H9 (cell line): ENCODE data around the gene TMEM204. TPM values are rescaled to one million over a fixed set of nuclear protein-coding genes. Genes with fewer than 3 reads are reported as not detected.

Source experiments
- DNase-seq: peaks from one replicate; pipeline ENCODE4 v3.0.0-alpha.2; 2017
- H2AFZ ChIP-seq: one replicate; pipeline ENCODE4 v1.6.1; 2013; ENCODE audit warnings: mild to moderate bottlenecking, low read length, control low read depth, moderate library complexity
- H2AK5ac ChIP-seq: 2 replicates; pipeline ENCODE4 v1.6.1; 2013; ENCODE audit warnings: low read length, control low read depth, mixed read lengths; ENCODE audit not compliant: insufficient read length
- H2BK120ac ChIP-seq: one replicate; pipeline ENCODE4 v1.6.1; 2013; ENCODE audit warnings: low read depth, mild to moderate bottlenecking, low read length, control low read depth, inconsistent platforms; ENCODE audit not compliant: poor library complexity, severe bottlenecking
- H2BK12ac ChIP-seq: 2 replicates; pipeline ENCODE4 v1.6.1; 2013; ENCODE audit warnings: low read length, control low read depth, mixed read lengths, low read depth; ENCODE audit not compliant: insufficient read length
- H2BK15ac ChIP-seq: 2 replicates; pipeline ENCODE4 v1.6.1; 2013; ENCODE audit warnings: low read depth, low read length, control low read depth
- H2BK20ac ChIP-seq: one replicate; pipeline ENCODE4 v1.6.1; 2013; ENCODE audit warnings: low read depth, mild to moderate bottlenecking, low read length, control low read depth, inconsistent platforms; ENCODE audit not compliant: poor library complexity, severe bottlenecking
- H2BK5ac ChIP-seq: 2 replicates; pipeline ENCODE4 v1.6.1; 2013; ENCODE audit warnings: low read length, control low read depth, mixed read lengths; ENCODE audit not compliant: insufficient read length
- H3K14ac ChIP-seq: 2 replicates; pipeline ENCODE4 v1.6.1; 2013; ENCODE audit warnings: low read length, control low read depth; ENCODE audit not compliant: insufficient read depth
- H3K18ac ChIP-seq: 2 replicates; pipeline ENCODE4 v1.6.1; 2013; ENCODE audit warnings: low read depth, mild to moderate bottlenecking, mixed read lengths, low read length, control low read depth; ENCODE audit not compliant: insufficient read length
- H3K23ac ChIP-seq: 2 replicates; pipeline ENCODE4 v1.6.1; 2013; ENCODE audit warnings: low read length, control low read depth, mixed read lengths, low read depth; ENCODE audit not compliant: insufficient read length
- H3K23me2 ChIP-seq: 2 replicates; pipeline ENCODE4 v1.6.1; 2013; ENCODE audit warnings: low read depth, mild to moderate bottlenecking, mixed read lengths, low read length, control low read depth; ENCODE audit not compliant: insufficient read length, poor library complexity, severe bottlenecking
- H3K27ac ChIP-seq: 2 replicates; pipeline ENCODE4 v1.5.1; 2013; ENCODE audit warnings: low read length, control low read depth, mixed read lengths, low read depth; ENCODE audit not compliant: insufficient read length
- H3K27me3 ChIP-seq: 2 replicates; pipeline ENCODE4 v1.6.1; 2013; ENCODE audit warnings: low read length, control low read depth, inconsistent platforms; ENCODE audit not compliant: insufficient read depth
- H3K4ac ChIP-seq: 2 replicates; pipeline ENCODE4 v1.6.1; 2013; ENCODE audit warnings: low read depth, mild to moderate bottlenecking, control low read depth, inconsistent platforms, low read length, moderate library complexity
- H3K4me1 ChIP-seq: 2 replicates; pipeline ENCODE4 v1.6.1; 2013; ENCODE audit warnings: low read length, control low read depth, inconsistent platforms; ENCODE audit not compliant: insufficient read depth
- H3K4me2 ChIP-seq: 2 replicates; pipeline ENCODE4 v1.6.1; 2013; ENCODE audit warnings: low read length, control low read depth, mixed read lengths; ENCODE audit not compliant: insufficient read length, insufficient read depth
- H3K56ac ChIP-seq: 2 replicates; pipeline ENCODE4 v1.6.1; 2013; ENCODE audit warnings: low read depth, mild to moderate bottlenecking, mixed read lengths, low read length, control low read depth; ENCODE audit not compliant: insufficient read length
- H3K79me1 ChIP-seq: 2 replicates; pipeline ENCODE4 v1.6.1; 2013; ENCODE audit warnings: low read depth, mild to moderate bottlenecking, moderate library complexity, low read length, control low read depth, inconsistent platforms; ENCODE audit not compliant: insufficient read depth, poor library complexity, severe bottlenecking
- H3K79me2 ChIP-seq: 2 replicates; pipeline ENCODE4 v1.6.1; 2013; ENCODE audit warnings: low read length, control low read depth, inconsistent platforms; ENCODE audit not compliant: insufficient read depth
- H3K9ac ChIP-seq: 2 replicates; pipeline ENCODE4 v1.6.1; 2013; ENCODE audit warnings: low read length, control low read depth, mixed read lengths; ENCODE audit not compliant: insufficient read length; ENCODE audit errors: extremely low read depth
- H3K9me3 ChIP-seq: one replicate; pipeline ENCODE4 v1.6.1; 2013; ENCODE audit warnings: low read depth, low read length, inconsistent platforms; ENCODE audit not compliant: control insufficient read depth
- H3T11ph ChIP-seq: one replicate; pipeline ENCODE4 v1.6.1; 2013; ENCODE audit warnings: mild to moderate bottlenecking, low read length, control low read depth, inconsistent platforms
- H4K20me1 ChIP-seq: one replicate; pipeline ENCODE4 v1.6.1; 2013; ENCODE audit not compliant: control insufficient read depth, insufficient read length, insufficient read depth
- H4K5ac ChIP-seq: 2 replicates; pipeline ENCODE4 v1.6.1; 2013; ENCODE audit warnings: low read depth, mild to moderate bottlenecking, mixed read lengths, low read length, control low read depth; ENCODE audit not compliant: insufficient read length
- H4K8ac ChIP-seq: replicated peaks from 2 replicates; pipeline ENCODE4 v1.6.1; 2013; ENCODE audit warnings: low read length, control low read depth, mixed read lengths, low read depth; ENCODE audit not compliant: insufficient read length
- H4K91ac ChIP-seq: 2 replicates; pipeline ENCODE4 v1.6.1; 2013; ENCODE audit warnings: low read depth, mild to moderate bottlenecking, moderate library complexity, mixed read lengths, low read length, control low read depth; ENCODE audit not compliant: insufficient read length
- H3K27ac Mint-ChIP-seq, 3 experiments: 2 replicates in 2 of 3; 3 replicates in 1 of 3; pipeline ENCODE4 v1.8.0; 2020 to 2021; ENCODE audit warnings: mixed read lengths in 3 of 3, mild to moderate bottlenecking in 1 of 3, moderate library complexity in 1 of 3
- H3K27me3 Mint-ChIP-seq: 2 replicates; pipeline ENCODE4 v1.8.0; 2021; ENCODE audit warnings: low read depth, mild to moderate bottlenecking, moderate library complexity, mixed read lengths
- H3K36me3 Mint-ChIP-seq, 3 experiments: 2 replicates in 2 of 3; 3 replicates in 1 of 3; pipeline ENCODE4 v1.8.0; 2020 to 2021; ENCODE audit warnings: low read depth in 3 of 3, mixed read lengths in 3 of 3; ENCODE audit not compliant: insufficient read depth in 1 of 3
- H3K4me1 Mint-ChIP-seq, 2 experiments: 2 replicates each; pipeline ENCODE4 v1.8.0; 2020; ENCODE audit warnings: mixed read lengths in 2 of 2
- H3K4me3 Mint-ChIP-seq, 2 experiments: 2 replicates in 1 of 2; 3 replicates in 1 of 2; pipeline ENCODE4 v1.8.0; 2020 to 2021; ENCODE audit warnings: mild to moderate bottlenecking in 2 of 2, mixed read lengths in 2 of 2, moderate library complexity in 1 of 2
- H3K9me3 Mint-ChIP-seq, 2 experiments: 2 replicates in 1 of 2; 3 replicates in 1 of 2; pipeline ENCODE4 v1.8.0; 2020; ENCODE audit warnings: mild to moderate bottlenecking in 2 of 2, mixed read lengths in 2 of 2, moderate library complexity in 1 of 2
- WGBS: extraction: QIAGEN DNeasy Blood & Tissue Kit; methylation state at CpG from one replicate; pipeline ENCODE4 v1.1.7; 2013; ENCODE audit warnings: missing lambda C conversion rate, low lambda C conversion rate, mixed read lengths; ENCODE audit not compliant: insufficient read length; ENCODE audit errors: extremely low coverage; 5-methylcytosine and 5-hydroxymethylcytosine counted together
- total RNA-seq: library from RNA; stranded (reverse); gene quantifications from 2 replicates; pipeline ENCODE4 v1.2.1, GENCODE V29; 2021
- TF ChIP-seq, protein P1 (sequence below): fragments of 200-600 bp; sonication (generic); conservative IDR thresholded peaks from 3 replicates; pipeline ENCODE4 v1.8.0; 2021; ENCODE audit warnings: antibody characterized with exemption, mild to moderate bottlenecking

The TMEM204 gene
- total RNA-seq, 1 experiment from 2014 or later, result not detected

DNA sequence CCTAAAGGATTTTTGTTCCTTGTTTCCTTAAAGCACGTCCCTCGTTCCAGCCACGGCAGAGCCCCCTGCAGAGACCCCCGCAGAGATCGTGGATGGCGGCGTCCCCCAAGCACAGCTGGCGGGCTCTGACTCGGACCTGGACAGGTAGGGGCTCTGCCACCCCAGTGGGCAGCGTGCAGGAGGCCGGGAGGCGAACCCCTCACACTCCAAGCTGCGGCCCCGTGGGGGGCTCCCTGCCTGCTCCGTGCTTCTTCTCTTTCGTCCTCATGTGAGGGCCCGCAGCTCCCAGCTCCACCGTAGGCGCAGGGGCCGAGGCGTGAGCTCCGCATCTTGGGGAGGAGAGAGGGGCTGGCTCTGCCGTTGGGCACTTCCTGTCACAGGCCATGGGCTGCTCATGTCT, 31.8 kb upstream of the TMEM204 start:
- Histone ChIP-seq H3K14ac (no peak overlapping the region), H3K23me2 (no peaks in the 10 kb centered on the region), H2AK5ac (no peak overlapping the region), H3K27ac (no peak overlapping the region), H3K4me1 (no peaks in the 10 kb centered on the region), H2BK20ac (no peak overlapping the region), H2BK5ac (no peak overlapping the region), H4K20me1 (no peaks in the 10 kb centered on the region), H3T11ph (no peak overlapping the region), H3K9ac (no peak overlapping the region), H3K79me1 (no peaks in the 10 kb centered on the region), H4K91ac (no peak overlapping the region), H3K23ac (no peak overlapping the region), H3K4ac (no peak overlapping the region), H4K8ac (no peak overlapping the region), H2AFZ (no peak overlapping the region), H2BK120ac (no peak overlapping the region), H2BK15ac (no peak overlapping the region), H3K56ac (no peak overlapping the region), H3K4me2 (no peak overlapping the region), H3K79me2 (no peaks in the 10 kb centered on the region), H2BK12ac (no peak overlapping the region), H3K9me3 (no peaks in the 10 kb centered on the region), H3K18ac (no peak overlapping the region), H4K5ac (no peak overlapping the region), H3K27me3 (no peaks in the 10 kb centered on the region)
- no peaks in the 10 kb centered on the region for H3K4me1 Mint-ChIP-seq
- H3K36me3 Mint-ChIP-seq, result peaks cover 17 to 50% (median 47%) of the 10 kb centered on the region in 3 experiments; a peak in 6 of 7 replicates
- no peaks in the 10 kb centered on the region for H3K9me3 Mint-ChIP-seq
- WGBS, result no CpG with 5 or more reads among the region's 23 CpGs
- no peak overlapping the region for H3K27ac Mint-ChIP-seq
- no peak overlapping the region for H3K4me3 Mint-ChIP-seq
- no peak for DNase-seq
- H3K27me3 Mint-ChIP-seq, result no peaks in the 10 kb centered on the region
- TF ChIP-seq, protein P1, sequence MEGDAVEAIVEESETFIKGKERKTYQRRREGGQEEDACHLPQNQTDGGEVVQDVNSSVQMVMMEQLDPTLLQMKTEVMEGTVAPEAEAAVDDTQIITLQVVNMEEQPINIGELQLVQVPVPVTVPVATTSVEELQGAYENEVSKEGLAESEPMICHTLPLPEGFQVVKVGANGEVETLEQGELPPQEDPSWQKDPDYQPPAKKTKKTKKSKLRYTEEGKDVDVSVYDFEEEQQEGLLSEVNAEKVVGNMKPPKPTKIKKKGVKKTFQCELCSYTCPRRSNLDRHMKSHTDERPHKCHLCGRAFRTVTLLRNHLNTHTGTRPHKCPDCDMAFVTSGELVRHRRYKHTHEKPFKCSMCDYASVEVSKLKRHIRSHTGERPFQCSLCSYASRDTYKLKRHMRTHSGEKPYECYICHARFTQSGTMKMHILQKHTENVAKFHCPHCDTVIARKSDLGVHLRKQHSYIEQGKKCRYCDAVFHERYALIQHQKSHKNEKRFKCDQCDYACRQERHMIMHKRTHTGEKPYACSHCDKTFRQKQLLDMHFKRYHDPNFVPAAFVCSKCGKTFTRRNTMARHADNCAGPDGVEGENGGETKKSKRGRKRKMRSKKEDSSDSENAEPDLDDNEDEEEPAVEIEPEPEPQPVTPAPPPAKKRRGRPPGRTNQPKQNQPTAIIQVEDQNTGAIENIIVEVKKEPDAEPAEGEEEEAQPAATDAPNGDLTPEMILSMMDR, result no peak
